ENCODE data around the gene GOSR1. TPM values are rescaled to one million over a fixed set of nuclear protein-coding genes. Genes with fewer than 3 reads are reported as not detected.
"Not testable (repeated sequence)": the region's sequence is repeated elsewhere in the genome, so short reads cannot be mapped to it uniquely, and the experiment has no call there.

GOSR1 gene
- total RNA-seq, 1 donor from 2014 or later = 50.9 TPM

DNA sequence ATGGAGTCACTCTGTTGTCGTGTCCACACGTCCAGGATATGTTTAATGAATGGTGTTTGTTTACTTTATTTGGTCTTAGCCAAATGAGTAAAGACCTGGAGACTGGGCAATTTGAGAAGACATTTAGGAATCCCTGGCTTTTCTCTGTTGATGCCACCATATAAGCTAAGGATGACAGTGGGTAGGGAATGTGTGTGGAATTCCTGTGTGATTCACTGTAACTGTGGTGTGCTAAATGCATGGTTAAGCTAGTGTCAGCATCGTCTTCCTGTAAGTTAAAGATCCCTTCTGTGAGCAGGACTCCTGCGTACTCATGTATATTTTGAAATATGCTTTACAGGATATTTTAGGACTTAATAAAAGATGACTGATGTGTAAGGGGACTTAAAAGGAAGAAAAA is 26.4 kb downstream of the GOSR1 start:
- DNase-seq (ENCODE audit: low spot score) = no peak

DNA sequence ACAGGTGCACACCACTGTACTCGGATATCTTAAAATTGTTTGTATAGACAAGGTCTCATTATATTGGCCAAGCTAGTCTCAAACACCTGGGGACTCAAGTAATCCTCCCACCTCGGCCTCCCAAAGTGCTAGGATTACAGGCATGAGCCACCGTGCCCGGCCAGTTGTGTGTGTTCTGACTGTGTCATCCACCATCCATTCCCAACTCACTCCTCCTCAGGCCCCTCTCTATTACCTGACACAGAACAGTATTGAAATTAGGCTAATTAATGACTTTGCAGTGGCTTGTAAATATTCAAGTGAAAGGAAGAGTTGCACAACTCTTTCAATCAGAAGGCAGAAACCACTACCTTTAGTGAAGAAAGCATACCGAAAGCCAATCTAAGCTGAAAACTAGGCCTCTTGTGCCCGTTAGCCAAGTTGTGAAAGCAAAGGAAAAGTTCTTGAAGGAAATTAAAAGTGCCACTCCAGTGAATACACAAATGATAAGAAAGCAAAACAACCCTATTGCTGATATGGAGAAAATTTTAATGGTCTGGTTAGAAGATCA is 28.7 kb downstream of the GOSR1 start:
- DNase-seq (ENCODE audit: low spot score) = no peak

DNA sequence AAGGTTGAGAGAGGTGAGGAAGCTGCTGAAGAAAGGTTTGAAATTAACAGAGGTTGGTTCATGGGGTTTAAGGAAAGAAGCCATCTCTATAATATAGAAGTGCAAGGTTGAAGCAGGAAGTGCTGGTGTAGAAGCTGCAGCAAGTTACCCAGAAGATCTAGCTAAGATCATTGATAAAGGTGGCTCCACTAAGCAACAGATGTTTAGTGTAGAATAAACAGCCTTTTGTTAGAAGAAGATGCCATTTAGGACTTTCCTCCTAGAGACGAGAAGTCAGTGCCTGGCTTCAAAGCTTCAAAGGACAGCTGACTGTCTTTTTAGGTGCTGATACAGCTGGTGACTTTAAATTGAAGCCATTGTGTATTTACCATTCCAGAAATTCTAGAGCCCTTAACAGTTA is 29.3 kb downstream of the GOSR1 start:
- DNase-seq (ENCODE audit: low spot score) = no peak

DNA sequence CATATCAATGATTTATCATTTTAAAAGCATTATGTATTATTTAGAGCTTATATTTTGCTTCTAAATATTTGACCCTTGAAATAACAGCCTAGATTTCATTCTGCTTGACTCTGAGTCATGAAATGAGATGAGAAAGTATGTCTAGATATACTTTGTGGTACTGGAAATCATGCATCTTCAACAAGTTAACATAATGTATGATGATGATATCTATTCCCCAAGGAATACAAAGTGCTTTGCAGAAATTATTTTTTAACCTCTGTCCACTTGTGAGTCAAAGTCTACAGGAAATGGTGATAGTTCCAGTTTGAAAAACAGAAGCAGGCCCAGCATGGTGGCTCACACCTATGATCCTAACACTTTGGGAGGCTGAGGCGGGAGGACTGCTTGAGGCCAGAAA is 36.1 kb downstream of the GOSR1 start:
- DNase-seq (ENCODE audit: low spot score) = no peak

DNA sequence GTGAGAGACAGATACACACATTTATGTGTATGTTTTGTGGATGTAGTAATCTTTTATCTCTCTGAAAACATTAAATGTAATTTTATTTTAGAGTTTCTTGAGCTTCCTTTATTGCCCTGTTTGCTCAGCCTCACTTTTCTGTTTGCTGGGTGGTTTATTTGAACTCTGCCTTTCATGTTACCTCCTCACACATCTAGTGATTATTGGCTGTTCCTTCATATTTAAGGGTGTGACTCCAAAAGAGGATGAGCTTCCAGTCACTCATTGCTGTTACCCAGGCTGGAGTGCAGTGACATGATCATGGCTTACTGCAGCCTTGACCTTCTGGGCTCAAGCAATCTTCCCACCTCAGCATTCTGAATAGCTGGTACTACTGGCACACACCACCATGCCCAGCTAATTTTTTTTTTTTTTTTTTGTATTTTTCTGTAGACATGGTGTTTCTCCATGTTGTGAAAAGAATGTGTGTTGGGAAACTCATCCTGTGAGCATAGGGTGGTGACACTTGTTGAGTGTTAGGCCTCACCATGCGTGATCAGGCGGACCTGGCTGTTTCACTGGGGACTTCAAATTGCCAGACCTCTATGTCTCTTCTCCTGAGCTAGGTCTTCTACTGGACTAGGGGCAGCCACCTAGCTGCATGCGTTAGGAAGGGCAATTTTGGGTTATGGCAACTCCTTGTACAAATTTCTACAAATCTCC is 37.8 kb downstream of the GOSR1 start:
- DNase-seq (ENCODE audit: low spot score) = no peak

DNA sequence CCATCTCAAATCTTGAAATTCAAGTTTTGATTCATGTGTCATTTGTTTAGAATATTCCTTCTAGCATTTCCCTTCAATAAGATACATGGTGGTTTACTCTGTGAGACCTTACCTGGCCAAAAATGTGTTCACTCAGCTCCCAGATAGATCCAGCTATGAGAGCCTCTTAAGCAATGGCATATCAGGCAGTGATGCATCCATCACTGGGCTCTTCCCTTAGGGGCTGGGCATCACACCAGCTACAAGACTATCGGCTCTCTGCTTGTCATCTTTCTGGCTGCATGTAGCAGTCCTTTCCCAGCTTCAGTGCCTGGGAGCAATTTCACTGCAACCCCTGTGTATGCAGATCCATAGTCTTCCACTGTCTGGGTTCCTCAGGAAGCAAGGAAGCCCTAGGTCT is 40.6 kb downstream of the GOSR1 start:
- DNase-seq (ENCODE audit: low spot score) = no peak

DNA sequence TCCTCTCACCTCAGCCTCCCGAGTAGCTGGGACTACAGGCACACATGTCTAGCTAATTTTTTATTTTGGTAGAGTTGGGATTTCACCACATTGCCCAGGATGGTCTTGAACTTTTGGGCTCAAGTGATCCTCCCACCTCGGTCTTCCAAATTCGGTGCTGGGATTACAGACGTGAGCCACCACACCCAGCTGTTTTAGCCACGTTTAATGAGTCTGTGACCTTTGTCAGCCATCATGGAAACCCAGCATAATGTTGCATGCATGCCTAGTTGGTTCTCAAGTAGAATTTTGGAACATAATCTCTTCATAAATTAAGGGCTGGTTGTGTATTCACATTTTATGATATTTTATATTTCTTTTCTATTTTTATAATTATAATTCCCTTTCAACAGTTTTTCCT is 42.0 kb downstream of the GOSR1 start:
- DNase-seq (ENCODE audit: low spot score) = no peak

DNA sequence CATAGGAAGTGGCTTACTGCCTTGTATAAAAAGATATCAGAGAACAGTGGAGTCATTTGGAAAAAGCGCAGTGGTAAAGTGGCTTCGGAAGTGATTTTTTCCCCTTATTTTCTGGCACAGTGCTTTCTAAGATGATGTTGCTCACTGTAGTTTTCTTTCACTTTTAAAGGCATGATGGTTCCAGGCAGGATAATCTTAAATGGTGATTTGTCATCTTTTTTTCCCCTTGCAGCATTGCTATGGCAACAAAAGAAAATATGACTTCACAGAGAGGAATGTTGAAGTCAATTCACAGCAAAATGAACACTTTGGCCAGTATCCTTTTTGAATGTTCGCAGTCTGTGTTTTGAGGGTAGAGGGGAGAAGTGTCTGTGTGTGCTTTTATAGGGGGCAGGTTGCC is 42.5 kb downstream of the GOSR1 start:
- DNase-seq (ENCODE audit: low spot score) = no peak

DNA sequence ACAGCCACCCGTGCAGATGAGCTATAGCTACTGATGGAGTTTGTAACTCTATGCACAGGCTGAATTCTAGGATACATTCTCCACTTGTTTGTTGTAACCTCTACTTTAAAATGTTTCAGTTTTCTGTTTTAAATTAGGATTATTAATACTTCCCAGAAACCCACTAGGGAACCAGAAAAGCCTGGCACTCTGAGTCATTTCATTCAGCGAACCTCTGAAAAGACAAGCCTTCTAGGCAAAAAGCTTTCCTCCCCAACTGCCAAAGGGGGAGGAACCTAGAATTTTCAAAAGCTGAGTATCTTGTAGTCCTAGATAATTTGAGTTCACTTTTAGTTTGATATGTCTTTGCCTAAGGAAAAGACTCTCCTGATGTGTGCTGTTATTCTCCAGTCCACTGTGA is 43.2 kb downstream of the GOSR1 start:
- no peak for DNase-seq (ENCODE audit: low spot score)

DNA sequence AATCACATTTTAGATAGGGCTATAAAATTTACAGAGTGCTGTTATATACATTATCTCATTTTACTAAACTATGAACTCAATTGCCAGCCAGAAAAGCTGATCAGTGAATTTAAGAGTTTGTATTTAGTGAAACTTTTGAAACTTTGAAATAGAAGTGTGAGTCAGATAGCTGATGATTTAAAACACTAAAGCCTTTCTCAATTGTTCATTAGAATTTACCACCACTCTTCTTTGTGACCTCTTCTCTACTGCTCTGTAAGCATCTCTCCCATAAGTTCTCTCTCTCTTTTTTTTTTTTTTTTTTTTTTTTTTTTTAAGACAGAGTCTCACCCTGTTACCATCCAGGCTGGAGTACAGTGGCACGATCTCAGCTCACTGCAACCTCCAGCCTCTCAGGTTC is 43.7 kb downstream of the GOSR1 start:
- DNase-seq (ENCODE audit: low spot score) = no peak

DNA sequence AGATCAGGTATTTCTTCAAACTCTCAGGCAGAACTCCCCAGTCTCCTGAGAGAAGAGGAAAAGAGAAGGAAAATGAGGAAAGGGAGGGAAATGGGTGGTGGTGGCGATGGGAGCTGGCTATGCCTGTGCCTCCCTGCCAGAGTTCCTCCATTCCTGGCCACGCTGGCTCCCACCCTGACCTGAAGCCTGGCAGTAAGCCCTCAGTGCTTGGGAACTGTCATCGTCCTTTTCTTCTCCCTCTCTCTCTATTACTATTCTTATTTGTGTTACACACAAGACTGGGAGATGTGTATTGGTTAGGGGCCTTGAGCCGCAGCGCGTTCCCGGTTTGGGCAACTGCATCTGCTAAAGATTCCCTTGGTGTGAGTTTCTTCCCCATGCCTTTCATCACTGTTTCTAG is 44.6 kb downstream of the GOSR1 start:
- DNase-seq (ENCODE audit: low spot score) = no peak

DNA sequence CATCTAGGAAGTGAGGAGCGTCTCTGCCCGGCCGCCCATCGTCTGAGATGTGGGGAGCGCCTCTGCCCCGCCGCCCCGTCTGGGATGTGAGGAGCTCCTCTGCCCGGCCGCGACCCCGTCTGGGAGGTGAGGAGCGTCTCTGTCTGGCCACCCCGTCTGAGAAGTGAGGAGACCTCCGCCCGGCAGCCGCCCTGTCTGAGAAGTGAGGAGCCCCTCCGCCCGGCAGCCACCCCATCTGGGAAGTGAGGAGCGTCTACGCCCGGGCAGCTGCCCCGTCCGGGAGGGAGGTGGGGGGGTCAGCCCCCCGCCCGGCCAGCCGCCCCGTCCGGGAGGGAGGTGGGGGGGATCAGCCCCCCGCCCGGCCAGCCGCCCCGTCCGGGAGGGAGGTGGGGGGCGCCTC is 46.0 kb downstream of the GOSR1 start:
- not testable (repeated sequence) for DNase-seq (ENCODE audit: low spot score)

DNA sequence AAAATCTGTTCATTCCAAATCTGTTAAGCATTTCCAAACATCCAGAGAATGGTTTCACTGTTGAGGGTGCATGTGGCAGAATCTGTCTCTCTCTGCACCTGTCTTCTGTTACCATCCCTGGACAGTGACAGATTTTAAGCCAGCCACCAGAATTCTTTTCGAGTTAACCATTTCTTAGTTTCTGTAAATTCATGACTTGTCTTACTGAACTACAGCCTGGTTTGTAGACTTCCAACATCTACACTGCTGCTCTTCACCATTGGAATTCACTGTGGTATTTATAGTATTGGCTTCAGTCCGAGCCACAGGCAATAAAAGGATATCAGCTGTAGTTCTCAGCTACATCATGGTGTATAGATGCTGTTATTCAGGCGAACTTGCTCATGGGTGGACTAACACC is 47.6 kb downstream of the GOSR1 start:
- no peak for DNase-seq (ENCODE audit: low spot score)

DNA sequence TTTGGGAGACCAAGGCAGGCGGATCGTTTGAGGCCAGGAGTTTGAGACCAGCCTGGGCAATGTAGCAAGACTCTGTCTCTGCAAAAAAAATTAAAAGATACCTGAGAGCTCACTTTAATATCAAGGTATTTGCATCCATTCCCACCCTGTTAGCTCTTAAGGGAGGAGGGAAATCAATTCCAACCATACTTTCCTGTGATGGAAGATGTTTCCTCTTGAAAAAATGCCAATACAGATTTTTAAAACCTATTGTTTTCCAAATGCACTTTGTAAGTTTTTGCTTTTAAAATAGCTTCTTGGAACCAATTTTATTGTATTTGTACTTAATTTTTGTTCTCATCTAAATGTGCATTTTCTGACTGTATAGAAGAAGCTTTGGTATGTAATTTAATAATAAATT is 49.2 kb downstream of the GOSR1 start:
- no peak for DNase-seq (ENCODE audit: low spot score)

DNA sequence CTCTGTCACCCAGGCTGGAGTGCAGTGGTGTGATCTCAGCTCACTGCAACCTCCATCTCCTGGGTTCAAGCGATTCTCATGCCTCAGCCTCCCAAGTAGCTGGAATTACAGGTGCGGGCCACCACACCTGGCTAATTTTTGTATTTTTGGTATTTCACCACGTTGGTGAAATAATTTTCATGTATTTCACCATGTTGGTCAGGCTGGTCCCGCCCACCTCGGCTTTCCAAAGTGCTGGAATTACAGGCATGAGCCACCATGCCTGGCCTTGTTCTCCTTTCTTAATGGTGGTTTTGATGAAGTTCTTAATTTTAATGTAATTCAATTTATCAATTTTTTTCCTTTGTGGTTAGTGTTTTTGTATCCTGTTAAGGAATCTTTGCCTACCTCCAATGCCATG is 51.5 kb downstream of the GOSR1 start:
- not testable (repeated sequence) for DNase-seq (ENCODE audit: low spot score)

DNA sequence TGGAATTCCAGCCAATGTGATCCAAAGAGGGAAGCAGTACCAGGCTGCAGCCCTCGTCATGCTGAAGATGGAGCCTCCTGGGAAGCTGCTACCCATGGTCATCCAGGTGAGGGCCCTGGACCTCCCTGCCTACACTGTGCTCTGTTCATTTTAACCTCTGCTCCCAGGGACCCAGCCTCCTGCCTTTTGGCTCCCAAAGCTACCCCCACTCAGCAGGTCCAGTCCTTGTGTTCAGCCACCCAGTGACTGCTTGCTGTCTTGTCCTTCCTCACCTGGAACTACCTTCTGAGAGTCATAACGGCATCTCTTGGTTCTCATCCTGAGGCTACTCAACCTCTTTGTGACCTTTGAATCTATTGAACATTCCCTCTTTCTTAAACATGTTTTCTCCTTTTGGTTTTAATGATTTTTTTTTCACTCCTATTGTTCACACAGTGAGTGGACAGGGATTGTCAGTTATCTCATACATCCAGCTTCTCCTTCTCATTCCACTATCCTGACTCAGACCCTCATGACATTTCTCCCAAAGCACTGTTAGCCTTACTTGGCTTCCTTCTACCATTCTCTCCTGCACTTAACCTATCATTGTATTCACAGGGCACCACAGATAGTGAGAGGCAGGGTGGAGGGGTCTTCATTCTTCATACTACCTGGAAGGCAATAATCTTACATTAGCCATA is 53.3 kb downstream of the GOSR1 start:
- no peak for DNase-seq (ENCODE audit: low spot score)

DNA sequence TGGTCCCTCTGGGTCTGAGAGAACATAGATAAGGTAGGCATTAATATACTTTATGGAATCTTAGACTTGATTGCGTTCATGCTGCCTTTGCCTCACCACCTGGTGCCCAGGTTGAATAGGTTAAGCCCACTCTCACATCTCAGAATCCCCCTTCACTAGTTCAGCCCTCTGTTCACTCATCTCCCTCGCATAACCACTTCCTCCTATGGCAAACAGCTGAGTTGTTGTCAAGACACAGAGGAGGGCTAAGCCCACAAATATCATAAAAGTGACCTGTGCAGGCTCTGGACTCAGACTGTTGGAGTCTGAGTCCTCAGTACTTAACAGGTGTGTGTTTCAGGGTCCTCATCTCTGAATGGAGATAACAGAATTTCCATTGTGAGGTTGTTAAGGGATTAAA is 55.7 kb downstream of the GOSR1 start:
- no peak for DNase-seq (ENCODE audit: low spot score)

DNA sequence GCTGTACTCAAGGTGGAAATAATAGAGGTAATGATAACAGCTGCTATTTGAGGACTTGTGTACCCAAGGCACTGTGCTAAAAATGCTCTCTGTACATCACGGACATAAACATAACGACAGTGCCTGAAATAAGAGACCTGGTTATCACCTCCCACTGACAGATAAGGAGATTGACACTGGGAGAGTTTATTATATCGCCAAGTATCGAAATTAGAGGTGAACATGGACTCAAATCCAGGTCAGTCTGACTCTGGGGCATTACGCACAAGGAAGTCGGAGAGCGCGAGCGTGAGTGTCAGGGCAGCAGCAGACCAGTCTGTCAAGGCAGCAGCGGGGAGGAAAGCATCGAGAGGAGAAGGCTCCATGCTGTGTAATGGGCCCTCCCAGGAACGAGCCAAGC is 57.1 kb downstream of the GOSR1 start:
- DNase-seq (ENCODE audit: low spot score) = no peak

DNA sequence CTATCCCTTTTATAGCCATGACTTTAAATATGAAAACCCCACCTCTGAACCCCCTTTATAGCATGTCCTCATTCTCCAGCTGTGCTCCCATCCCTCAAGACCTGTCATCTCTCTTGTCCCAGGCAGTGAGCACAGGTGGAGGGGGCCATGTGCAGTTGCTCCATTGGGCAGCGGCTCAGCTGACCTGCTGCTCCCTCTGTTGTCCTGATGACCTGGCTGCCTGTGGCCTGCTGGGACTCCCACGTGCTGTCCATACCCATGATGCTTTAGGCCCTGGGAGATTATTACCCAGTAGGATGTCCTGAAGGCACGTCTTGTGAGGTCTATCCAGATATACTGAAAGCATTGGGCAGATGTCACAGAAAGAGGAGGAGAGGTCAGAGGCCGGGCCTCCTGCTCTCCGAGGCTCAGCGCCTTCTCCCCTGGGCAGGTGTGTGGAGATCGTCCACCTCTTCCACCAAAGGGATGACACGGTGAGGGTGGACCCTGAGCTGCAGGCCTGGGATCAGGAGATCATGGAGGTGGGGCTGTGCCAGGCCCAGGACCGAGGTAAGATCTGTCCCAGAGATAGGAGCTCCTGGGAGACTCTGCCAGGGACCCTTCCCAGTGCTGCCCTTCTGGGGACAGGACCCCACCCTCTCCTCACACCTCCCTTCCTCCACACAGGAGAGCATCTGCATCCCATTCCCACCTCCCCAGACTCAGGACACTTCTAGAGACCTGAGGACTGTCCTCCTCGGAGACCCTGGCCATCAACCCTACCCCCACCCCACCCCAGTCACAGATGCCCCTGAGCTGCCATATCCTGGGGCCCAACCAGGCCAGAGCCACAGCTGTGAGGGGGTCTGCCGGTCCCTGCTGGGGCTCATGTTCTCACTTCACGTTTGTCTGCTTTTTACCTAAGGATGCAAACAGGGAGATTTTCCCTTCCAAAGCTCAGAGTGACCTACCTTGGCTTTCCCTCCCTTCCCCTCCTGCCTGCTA is 58.0 kb downstream of the GOSR1 start:
- no peak for DNase-seq (ENCODE audit: low spot score)

DNA sequence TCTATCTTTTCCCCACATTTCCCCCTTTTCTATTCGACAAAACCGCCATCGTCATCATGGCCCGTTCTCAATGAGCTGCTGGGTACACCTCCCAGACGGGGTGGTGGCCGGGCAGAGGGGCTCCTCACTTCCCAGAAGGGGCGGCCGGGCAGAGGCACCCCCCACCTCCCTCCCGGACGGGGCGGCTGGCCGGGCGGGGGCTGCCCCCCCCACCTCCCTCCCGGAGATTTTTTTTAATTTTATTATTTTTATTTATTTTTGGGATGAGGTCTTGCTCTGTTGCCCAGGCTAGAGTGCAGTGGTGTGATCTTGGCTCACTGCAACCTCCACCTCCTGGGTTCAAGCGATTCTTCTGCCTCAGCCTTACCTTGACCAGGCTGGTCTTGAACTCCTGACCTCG is 59.6 kb downstream of the GOSR1 start:
- not testable (repeated sequence) for DNase-seq (ENCODE audit: low spot score)

DNA sequence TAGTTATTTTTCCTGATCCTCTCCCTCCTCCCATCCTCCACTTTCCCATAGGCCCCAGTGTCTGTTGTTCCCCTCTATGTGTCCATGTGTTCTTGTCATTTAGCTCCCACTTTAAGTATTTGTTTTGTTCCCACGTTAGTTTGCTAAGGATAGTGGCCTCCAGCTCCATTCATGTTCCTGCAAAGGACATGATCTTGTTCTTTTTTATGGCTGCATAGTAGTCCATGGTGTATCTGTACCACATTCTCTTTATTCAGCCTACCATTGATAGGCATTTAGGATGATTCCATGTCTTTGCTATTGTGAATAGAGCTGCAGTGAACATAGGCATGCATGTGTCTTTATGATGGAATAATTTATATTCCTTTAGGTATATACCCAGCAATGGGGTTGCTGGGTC is 60.5 kb downstream of the GOSR1 start:
- DNase-seq (ENCODE audit: low spot score) = not testable (repeated sequence)

DNA sequence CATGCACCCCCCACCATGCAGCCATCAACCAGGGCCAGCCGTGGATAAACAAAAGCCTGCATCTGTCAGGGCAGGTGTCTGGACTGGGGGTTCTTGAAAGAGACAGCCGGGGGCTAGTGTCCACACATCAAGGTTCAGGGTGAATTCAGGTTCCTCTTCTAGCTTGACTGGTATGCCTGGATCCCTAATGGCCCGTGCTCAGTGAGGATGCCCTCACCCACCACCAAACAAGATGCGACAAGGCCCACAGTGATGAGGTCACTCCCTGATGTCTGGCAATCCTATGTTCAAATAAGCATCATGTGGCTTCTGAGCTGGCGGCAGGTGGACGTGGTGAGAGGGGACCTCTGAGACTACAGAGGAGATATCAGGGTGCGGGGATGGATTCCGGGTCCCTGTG is 64.6 kb downstream of the GOSR1 start:
- no peak for DNase-seq (ENCODE audit: low spot score)
